Measurements from ENCODE around the gene RPRD1B. TPM values are rescaled to one million over a fixed set of nuclear protein-coding genes. Genes with fewer than 3 reads are reported as not detected.

Gene RPRD1B
- total and polyA plus RNA-seq, 2 experiments from 2014 or later = 31.0 to 43.5 TPM

- no peak overlapping the region for H3K4me3 ChIP-seq
- no peak for DNase-seq (ENCODE audit: low read depth in 1 of 2, low spot score in 1 of 2)
- peaks cover 46% of the 10 kb centered on the region for H3K4me1 ChIP-seq (ENCODE audit: low read depth)
- TF ChIP-seq CTCF (IDR thresholded peaks at IDR 0.05; ENCODE audit: low read depth, low read length) = no peak
- peak overlapping the region; percentile 93 for H3K27ac ChIP-seq
- H3K36me3 ChIP-seq = no peaks in the 10 kb centered on the region
- no peaks in the 10 kb centered on the region for H3K27me3 ChIP-seq
- H3K9me3 ChIP-seq (ENCODE audit: low read depth) = no peaks in the 10 kb centered on the region
These were observed 78.8 kb downstream of the RPRD1B start for GRCh38 chr20:38112261-38112929.

GRCh38 chr20:38112930-38113294 is 79.4 kb downstream of the RPRD1B start:
- H3K27me3 ChIP-seq = no peaks in the 10 kb centered on the region
- no peak for DNase-seq (ENCODE audit: low read depth in 1 of 2, low spot score in 1 of 2)
- H3K9me3 ChIP-seq (ENCODE audit: low read depth) = no peaks in the 10 kb centered on the region
- H3K4me1 ChIP-seq (ENCODE audit: low read depth) = peaks cover 46% of the 10 kb centered on the region
- no peak overlapping the region for H3K4me3 ChIP-seq
- peak overlapping the region; percentile 2 for H3K27ac ChIP-seq
- TF ChIP-seq CTCF (IDR thresholded peaks at IDR 0.05; ENCODE audit: low read depth, low read length) = no peak
- H3K36me3 ChIP-seq = no peaks in the 10 kb centered on the region

GRCh38 chr20:38113401-38114325 is 80.1 kb downstream of the RPRD1B start:
- Histone ChIP-seq H3K9me3 (ENCODE audit: low read depth) (no peaks in the 10 kb centered on the region), H3K4me1 (ENCODE audit: low read depth) (peaks cover 40% of the 10 kb centered on the region), H3K27ac (no peak overlapping the region), H3K4me3 (no peak overlapping the region), H3K27me3 (no peaks in the 10 kb centered on the region), H3K36me3 (no peaks in the 10 kb centered on the region)
- DNase-seq (ENCODE audit: low read depth in 1 of 2, low spot score in 1 of 2) = peak; percentile 42 to 57
- peak; percentile 41 for TF ChIP-seq CTCF (IDR thresholded peaks at IDR 0.05; ENCODE audit: low read depth, low read length)

GRCh38 chr20:38114353-38114791 is 80.8 kb downstream of the RPRD1B start:
- no peaks in the 10 kb centered on the region for H3K27me3 ChIP-seq
- DNase-seq (ENCODE audit: low read depth in 1 of 2, low spot score in 1 of 2) = peak in 1 of 2 donors; percentile 61
- no peaks in the 10 kb centered on the region for H3K36me3 ChIP-seq
- peaks cover 33% of the 10 kb centered on the region for H3K4me1 ChIP-seq (ENCODE audit: low read depth)
- H3K9me3 ChIP-seq (ENCODE audit: low read depth) = no peaks in the 10 kb centered on the region
- no peak overlapping the region for H3K4me3 ChIP-seq
- no peak overlapping the region for H3K27ac ChIP-seq
- no peak for TF ChIP-seq CTCF (IDR thresholded peaks at IDR 0.05; ENCODE audit: low read depth, low read length)

GRCh38 chr20:38115205-38115604 is 81.7 kb downstream of the RPRD1B start:
- Histone ChIP-seq H3K27me3 (no peaks in the 10 kb centered on the region), H3K4me3 (no peak overlapping the region), H3K36me3 (no peaks in the 10 kb centered on the region), H3K27ac (no peak overlapping the region), H3K9me3 (ENCODE audit: low read depth) (no peaks in the 10 kb centered on the region), H3K4me1 (ENCODE audit: low read depth) (peaks cover 26% of the 10 kb centered on the region)
- DNase-seq (ENCODE audit: low read depth in 1 of 2, low spot score in 1 of 2) = no peak
- no peak for TF ChIP-seq CTCF (IDR thresholded peaks at IDR 0.05; ENCODE audit: low read depth, low read length)
